KMS-11 (cell line): ENCODE results near the gene UBE2L5.
"Not testable (repeated sequence)": the region's sequence is repeated elsewhere in the genome, so short reads cannot be mapped to it uniquely, and the experiment has no call there.

ENCODE experiments used
- H2AFZ ChIP-seq: fragments of 200-600 bp; sonication (generic); 2 replicates; pipeline ENCODE4 v1.6.1; 2016; ENCODE audit warnings: antibody characterized with exemption, mixed run types, low read depth
- H3K27ac ChIP-seq: fragments of 200-600 bp; sonication (generic); 2 replicates; pipeline ENCODE4 v1.6.1; 2016; ENCODE audit warnings: mild to moderate bottlenecking, mixed run types
- H3K27me3 ChIP-seq: fragments of 200-600 bp; sonication (generic); 2 replicates; pipeline ENCODE4 v1.6.1; 2017; ENCODE audit warnings: mild to moderate bottlenecking, low read depth, mixed run types, moderate library complexity; ENCODE audit not compliant: insufficient read depth
- H3K36me3 ChIP-seq: fragments of 200-600 bp; sonication (generic); 2 replicates; pipeline ENCODE4 v1.6.1; 2017; ENCODE audit warnings: mild to moderate bottlenecking, mixed run types; ENCODE audit not compliant: insufficient read depth
- H3K4me1 ChIP-seq: fragments of 200-600 bp; sonication (generic); 2 replicates; pipeline ENCODE4 v1.6.1; 2016; ENCODE audit warnings: mild to moderate bottlenecking, low read depth, mixed run types; ENCODE audit not compliant: poor library complexity, severe bottlenecking
- H3K4me2 ChIP-seq: fragments of 200-600 bp; sonication (generic); 2 replicates; pipeline ENCODE4 v1.7.0; 2016; ENCODE audit warnings: mild to moderate bottlenecking, mixed run types
- H3K4me3 ChIP-seq: fragments of 200-600 bp; sonication (generic); IDR thresholded peaks from 2 replicates; pipeline ENCODE4 v1.6.1; 2017; ENCODE audit warnings: low read depth, low read length, mixed read lengths; ENCODE audit not compliant: insufficient read depth
- H3K79me2 ChIP-seq: fragments of 200-600 bp; sonication (generic); 2 replicates; pipeline ENCODE4 v1.6.1; 2016; ENCODE audit warnings: low read depth, mixed run types; ENCODE audit not compliant: insufficient read depth
- H3K9ac ChIP-seq: fragments of 200-600 bp; sonication (generic); 2 replicates; pipeline ENCODE4 v1.6.1; 2016; ENCODE audit warnings: mild to moderate bottlenecking, mixed run types
- H4K20me1 ChIP-seq: fragments of 200-600 bp; sonication (generic); 2 replicates; pipeline ENCODE4 v1.6.1; 2016; ENCODE audit warnings: mild to moderate bottlenecking, mixed run types; ENCODE audit not compliant: insufficient read depth
- CTCF ChIP-seq: fragments of 200-600 bp; sonication (generic); conservative IDR thresholded peaks from 2 replicates; pipeline ENCODE4 v1.6.1; 2017; ENCODE audit warnings: low read depth, mild to moderate bottlenecking, antibody characterized with exemption, low read length, moderate library complexity, mixed read lengths

Gene UBE2L5

GRCh38 chr13:30438286-30438685 lies 16.0 kb downstream of the UBE2L5 start:
- Histone ChIP-seq H3K4me2 (no peak overlapping the region), H3K27ac (no peak overlapping the region)

GRCh38 chr13:30440910-30441703 lies 18.8 kb downstream of the UBE2L5 start:
- no peak for TF ChIP-seq CTCF
- no peaks in the 10 kb centered on the region for H3K4me1 ChIP-seq
- H3K4me3 ChIP-seq, result no peak overlapping the region
- no peaks in the 10 kb centered on the region for H3K27me3 ChIP-seq
- no peaks in the 10 kb centered on the region for H4K20me1 ChIP-seq
- H3K79me2 ChIP-seq, result no peaks in the 10 kb centered on the region
- H3K4me2 ChIP-seq, result no peak overlapping the region
- no peak overlapping the region for H3K27ac ChIP-seq
- no peak overlapping the region for H2AFZ ChIP-seq
- H3K9ac ChIP-seq, result no peak overlapping the region
- no peaks in the 10 kb centered on the region for H3K36me3 ChIP-seq

More at GRCh38 chr13:30438286-30438685, 16.0 kb downstream of the UBE2L5 start:
- Histone ChIP-seq H4K20me1 (no peaks in the 10 kb centered on the region), H3K36me3 (no peaks in the 10 kb centered on the region), H2AFZ (no peak overlapping the region), H3K4me1 (no peaks in the 10 kb centered on the region), H3K27me3 (no peaks in the 10 kb centered on the region), H3K79me2 (no peaks in the 10 kb centered on the region), H3K9ac (no peak overlapping the region), H3K4me3 (no peak overlapping the region)
- TF ChIP-seq CTCF, result no peak

GRCh38 chr13:30442926-30443325 lies 20.6 kb downstream of the UBE2L5 start:
- no peak overlapping the region for H3K9ac ChIP-seq
- H3K4me3 ChIP-seq, result no peak overlapping the region
- H3K4me1 ChIP-seq, result no peaks in the 10 kb centered on the region
- no peak overlapping the region for H3K27ac ChIP-seq
- H3K79me2 ChIP-seq, result no peaks in the 10 kb centered on the region
- TF ChIP-seq CTCF, result no peak
- H4K20me1 ChIP-seq, result no peaks in the 10 kb centered on the region
- no peaks in the 10 kb centered on the region for H3K27me3 ChIP-seq
- H3K36me3 ChIP-seq, result no peaks in the 10 kb centered on the region
- no peak overlapping the region for H3K4me2 ChIP-seq
- H2AFZ ChIP-seq, result no peak overlapping the region

- H3K4me2 ChIP-seq, H4K20me1 ChIP-seq, H3K9ac ChIP-seq, H2AFZ ChIP-seq, H3K4me3 ChIP-seq, H3K4me1 ChIP-seq, H3K27ac ChIP-seq, H3K79me2 ChIP-seq, H3K27me3 ChIP-seq, H3K36me3 ChIP-seq: not testable (repeated sequence)
Measured at GRCh38 chr13:30443491-30443890, 21.2 kb downstream of the UBE2L5 start.

GRCh38 chr13:30443957-30444404 lies 21.7 kb downstream of the UBE2L5 start:
- no peaks in the 10 kb centered on the region for H3K4me1 ChIP-seq
- no peaks in the 10 kb centered on the region for H4K20me1 ChIP-seq
- H2AFZ ChIP-seq, result no peak overlapping the region
- no peak overlapping the region for H3K9ac ChIP-seq
- H3K27ac ChIP-seq, result no peak overlapping the region
- no peak for TF ChIP-seq CTCF
- H3K27me3 ChIP-seq, result no peaks in the 10 kb centered on the region
- no peaks in the 10 kb centered on the region for H3K36me3 ChIP-seq
- no peak overlapping the region for H3K4me3 ChIP-seq
- H3K4me2 ChIP-seq, result no peak overlapping the region
- H3K79me2 ChIP-seq, result no peaks in the 10 kb centered on the region
